ENCODE measurements around the gene PLOD2.

GRCh38 chr3:146152834-146153233, 8.2 kb downstream of the PLOD2 start:
- TF ChIP-seq EZH2 (IDR thresholded peaks at IDR 0.05; ENCODE audit: insufficient read depth, poor library complexity, severe bottlenecking) (no peak), EZH2phosphoT487 (IDR thresholded peaks at IDR 0.05; ENCODE audit: insufficient read depth, low read depth) (no peak)

Data from GM23248 (cell line).